Subcutaneous abdominal adipose tissue (tissue), 5 donors: ENCODE results near the gene IL4R.
"Not testable (repeated sequence)": the region's sequence is repeated elsewhere in the genome, so short reads cannot be mapped to it uniquely, and the experiment has no call there.

Experiments
- H3K27ac ChIP-seq: one replicate; pipeline ENCODE4 v1.7.0; 2013; ENCODE audit warnings: low read depth, mild to moderate bottlenecking, inconsistent platforms, low read length, moderate library complexity
- H3K27me3 ChIP-seq, 5 donors: one replicate each; pipeline ENCODE4 v1.7.0; 2013; ENCODE audit warnings: low read length in 5 of 5, inconsistent platforms in 1 of 5; ENCODE audit not compliant: control insufficient read depth in 5 of 5, insufficient read depth in 4 of 5
- H3K36me3 ChIP-seq, 5 donors: one replicate each; pipeline ENCODE4 v1.7.0; 2013; ENCODE audit warnings: low read length in 5 of 5; ENCODE audit not compliant: control insufficient read depth in 5 of 5, insufficient read depth in 5 of 5
- H3K4me1 ChIP-seq, 5 donors: one replicate each; pipeline ENCODE4 v1.7.0; 2013; ENCODE audit warnings: low read length in 5 of 5, mild to moderate bottlenecking in 3 of 5, moderate library complexity in 1 of 5; ENCODE audit not compliant: control insufficient read depth in 5 of 5, insufficient read depth in 5 of 5
- H3K4me3 ChIP-seq, 5 donors: one replicate each; pipeline ENCODE4 v1.7.0; 2013; ENCODE audit warnings: low read length in 5 of 5, low read depth in 1 of 5
- H3K9ac ChIP-seq, 5 donors: one replicate each; pipeline ENCODE4 v1.7.0; 2013; ENCODE audit warnings: low read length in 5 of 5, mild to moderate bottlenecking in 4 of 5, moderate library complexity in 3 of 5
- H3K9me3 ChIP-seq, 5 donors: one replicate each; pipeline ENCODE4 v1.7.0; 2013; ENCODE audit warnings: low read length in 5 of 5; ENCODE audit not compliant: control insufficient read depth in 5 of 5
- donor health status: healthy.
- donor health status: healthy.
- donor health status: healthy.
- donor health status: healthy.
- donor health status: healthy.

Gene IL4R

DNA sequence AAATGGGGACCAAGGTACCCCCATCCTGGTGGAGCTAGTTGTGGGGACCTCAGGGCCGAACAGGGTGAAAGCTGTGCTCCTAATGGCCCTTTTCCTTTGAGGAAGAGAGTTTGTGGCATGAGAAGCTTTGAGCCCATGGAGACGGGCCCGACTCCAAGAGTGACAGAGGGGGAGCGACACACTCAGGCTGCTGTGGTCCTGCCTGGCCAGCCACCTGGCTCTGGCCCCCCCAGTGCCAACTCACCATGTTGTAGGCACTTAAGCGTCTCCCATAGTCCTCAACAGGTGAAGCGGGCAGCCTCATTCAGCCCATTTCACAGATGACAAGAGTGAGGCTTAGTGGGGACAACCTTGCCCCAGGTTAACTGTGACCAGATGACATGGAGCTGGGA lies 89.8 kb downstream of the IL4R start:
- H3K36me3 ChIP-seq = no peaks in the 10 kb centered on the region
- peaks cover 0 to 43% (median 20%) of the 10 kb centered on the region in 5 donors for H3K4me1 ChIP-seq
- H3K4me3 ChIP-seq = no peak overlapping the region
- no peak overlapping the region for H3K27ac ChIP-seq
- H3K27me3 ChIP-seq = peaks cover 0 to 21% (median 9%) of the 10 kb centered on the region in 5 donors
- no peaks in the 10 kb centered on the region for H3K9me3 ChIP-seq
- no peak overlapping the region for H3K9ac ChIP-seq

- Histone ChIP-seq H3K9me3 (no peaks in the 10 kb centered on the region), H3K4me1 (peaks cover 0 to 39% (median 20%) of the 10 kb centered on the region in 5 donors), H3K9ac (no peak overlapping the region), H3K27me3 (peaks cover 0 to 21% (median 9%) of the 10 kb centered on the region in 5 donors), H3K27ac (no peak overlapping the region), H3K4me3 (no peak overlapping the region), H3K36me3 (no peaks in the 10 kb centered on the region)
Measured at GRCh38 chr16:27404163-27404823, 90.5 kb downstream of the IL4R start.

DNA sequence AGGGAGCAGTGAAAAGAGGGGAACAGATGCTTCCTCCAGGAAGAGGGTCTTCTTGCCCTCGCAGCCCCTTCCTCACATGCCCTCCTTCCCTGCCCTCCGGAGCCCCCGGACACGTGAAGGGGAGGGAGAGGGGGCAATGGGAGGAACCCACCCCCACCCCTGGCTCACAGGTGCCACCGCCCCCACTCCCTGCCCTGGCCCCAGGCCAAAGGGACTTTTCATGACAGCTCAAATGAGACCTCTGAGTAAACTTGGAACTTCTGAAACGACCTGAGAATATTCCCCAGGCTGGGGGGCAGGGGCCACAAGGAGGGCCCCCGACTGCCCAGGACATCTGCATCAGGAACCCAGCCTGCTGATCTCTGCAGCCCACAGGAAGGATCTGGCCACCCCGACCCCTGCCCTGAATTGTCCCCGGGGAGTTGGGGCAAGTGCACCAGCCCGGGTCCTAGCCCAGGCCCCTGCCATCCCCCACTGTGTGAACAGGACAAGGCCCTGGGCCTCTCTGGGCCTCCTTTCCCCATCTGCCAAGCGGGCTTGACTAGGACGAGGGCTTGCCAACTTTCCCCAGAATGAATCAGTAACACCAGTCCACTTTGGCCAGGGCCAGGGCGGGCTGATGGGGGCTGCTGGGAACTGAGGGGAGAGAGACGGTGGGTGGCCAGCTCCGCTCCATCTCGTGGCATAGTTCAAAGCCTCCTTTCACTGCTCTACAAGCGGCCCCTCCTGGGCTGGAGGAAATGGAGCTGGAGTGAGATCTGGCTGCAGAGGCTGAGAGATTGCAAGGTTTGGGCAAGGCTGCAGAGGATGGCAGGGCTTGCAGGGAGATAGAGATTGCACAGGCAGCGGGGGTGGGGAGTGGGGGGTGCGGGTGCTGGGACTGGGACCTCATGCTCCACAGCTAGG lies 92.0 kb downstream of the IL4R start:
- peaks cover 0 to 21% (median 9%) of the 10 kb centered on the region in 5 donors for H3K27me3 ChIP-seq
- H3K9me3 ChIP-seq = no peaks in the 10 kb centered on the region
- no peak overlapping the region for H3K9ac ChIP-seq
- no peak overlapping the region for H3K4me3 ChIP-seq
- H3K27ac ChIP-seq = no peak overlapping the region
- no peaks in the 10 kb centered on the region for H3K36me3 ChIP-seq
- peaks cover 0 to 36% (median 20%) of the 10 kb centered on the region in 5 donors for H3K4me1 ChIP-seq

GRCh38 chr16:27406511-27407128 lies 92.8 kb downstream of the IL4R start:
- peaks cover 0 to 21% (median 9%) of the 10 kb centered on the region in 5 donors for H3K27me3 ChIP-seq
- peaks cover 0 to 30% (median 12%) of the 10 kb centered on the region in 5 donors for H3K4me1 ChIP-seq
- H3K4me3 ChIP-seq = no peak overlapping the region
- H3K9me3 ChIP-seq = no peaks in the 10 kb centered on the region
- H3K9ac ChIP-seq = no peak overlapping the region
- H3K27ac ChIP-seq = no peak overlapping the region
- no peaks in the 10 kb centered on the region for H3K36me3 ChIP-seq

- Histone ChIP-seq H3K9ac (no peak overlapping the region), H3K9me3 (no peaks in the 10 kb centered on the region), H3K36me3 (no peaks in the 10 kb centered on the region), H3K27ac (no peak overlapping the region), H3K27me3 (peaks cover 0 to 20% (median 9%) of the 10 kb centered on the region in 5 donors), H3K4me3 (no peak overlapping the region), H3K4me1 (peaks cover 0 to 25% (median 6%) of the 10 kb centered on the region in 5 donors)
Measured at GRCh38 chr16:27407133-27407532, 93.4 kb downstream of the IL4R start.

GRCh38 chr16:27408012-27408601 lies 94.3 kb downstream of the IL4R start:
- Histone ChIP-seq H3K9ac (no peak overlapping the region), H3K27ac (no peak overlapping the region), H3K36me3 (no peaks in the 10 kb centered on the region), H3K9me3 (no peaks in the 10 kb centered on the region), H3K27me3 (peaks cover 0 to 14% (median 7%) of the 10 kb centered on the region in 5 donors), H3K4me3 (no peak overlapping the region), H3K4me1 (peaks cover 0 to 15% (median 0%) of the 10 kb centered on the region in 5 donors)

DNA sequence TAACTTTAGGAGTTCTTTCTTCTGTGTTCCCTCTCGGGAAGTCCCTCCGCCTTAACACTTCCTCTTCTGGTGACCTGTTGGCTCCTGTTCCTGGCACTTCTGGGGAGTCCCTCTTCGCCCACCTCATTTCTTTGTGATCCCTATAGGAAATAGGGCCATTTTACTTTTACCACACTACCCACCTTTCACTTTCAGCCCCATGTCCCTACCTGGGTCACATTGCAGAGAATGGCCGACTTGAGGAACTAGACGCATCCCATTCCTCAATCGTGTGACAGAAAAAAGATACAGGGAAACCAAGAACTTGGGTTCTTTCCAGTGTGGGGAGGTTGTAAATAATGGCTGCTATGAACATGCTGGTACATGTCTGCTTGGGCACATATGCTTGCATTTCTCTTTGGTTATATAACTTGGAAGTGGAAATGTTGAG lies 94.8 kb downstream of the IL4R start:
- Histone ChIP-seq H3K9me3 (no peaks in the 10 kb centered on the region), H3K27me3 (peaks cover 0 to 11% (median 7%) of the 10 kb centered on the region in 5 donors), H3K9ac (no peak overlapping the region), H3K36me3 (no peaks in the 10 kb centered on the region), H3K4me1 (peaks cover 0 to 12% (median 0%) of the 10 kb centered on the region in 5 donors), H3K4me3 (no peak overlapping the region), H3K27ac (no peak overlapping the region)

GRCh38 chr16:27409958-27410357 lies 96.2 kb downstream of the IL4R start:
- not testable (repeated sequence) for H3K27me3 ChIP-seq, H3K36me3 ChIP-seq, H3K9ac ChIP-seq, H3K4me3 ChIP-seq, H3K4me1 ChIP-seq, H3K9me3 ChIP-seq, H3K27ac ChIP-seq

- Histone ChIP-seq H3K4me3 (no peak overlapping the region), H3K9ac (no peak overlapping the region), H3K27ac (no peak overlapping the region), H3K9me3 (no peaks in the 10 kb centered on the region), H3K4me1 (peaks cover 0 to 8% (median 0%) of the 10 kb centered on the region in 5 donors), H3K27me3 (peaks cover 0 to 5% (median 0%) of the 10 kb centered on the region in 5 donors), H3K36me3 (no peaks in the 10 kb centered on the region)
Measured at GRCh38 chr16:27410761-27411160, 97.0 kb downstream of the IL4R start.
